GM23248 (cell line): ENCODE results near the gene PPL. TPM values are rescaled to one million over a fixed set of nuclear protein-coding genes. Genes with fewer than 3 reads are reported as not detected.
"Not testable (repeated sequence)": the region's sequence is repeated elsewhere in the genome, so short reads cannot be mapped to it uniquely, and the experiment has no call there.

ENCODE experiments used
- DNase-seq: peaks from one replicate; pipeline ENCODE4 v3.0.0-alpha.2; 2015
- H2AFZ ChIP-seq: fragments of 200-600 bp; sonication (generic); 2 replicates; pipeline ENCODE4 v1.6.1; 2016; ENCODE audit warnings: antibody characterized with exemption
- H3F3A ChIP-seq: fragments of 200-600 bp; sonication (generic); 2 replicates; pipeline ENCODE4 v1.6.1; 2016; ENCODE audit warnings: mild to moderate bottlenecking, antibody characterized with exemption, mixed run types; ENCODE audit not compliant: insufficient read depth
- H3K27ac ChIP-seq: fragments of 200-600 bp; sonication (generic); 2 replicates; pipeline ENCODE4 v1.5.1; 2016; ENCODE audit warnings: mild to moderate bottlenecking
- H3K27me3 ChIP-seq: fragments of 200-600 bp; sonication (generic); replicated peaks from 2 replicates; pipeline ENCODE4 v1.6.1; 2016; ENCODE audit warnings: mild to moderate bottlenecking; ENCODE audit not compliant: insufficient read depth
- H3K36me3 ChIP-seq: fragments of 200-600 bp; sonication (generic); 2 replicates; pipeline ENCODE4 v1.6.1; 2016; ENCODE audit warnings: low read depth, mild to moderate bottlenecking
- H3K4me1 ChIP-seq: fragments of 200-600 bp; sonication (generic); 2 replicates; pipeline ENCODE4 v1.6.1; 2016; ENCODE audit warnings: mild to moderate bottlenecking; ENCODE audit not compliant: insufficient read depth
- H3K4me2 ChIP-seq: fragments of 200-600 bp; sonication (generic); one replicate; pipeline ENCODE4 v1.6.1; 2016; ENCODE audit warnings: mild to moderate bottlenecking; ENCODE audit not compliant: unreplicated experiment
- H3K4me3 ChIP-seq: fragments of 200-600 bp; sonication (generic); 2 replicates; pipeline ENCODE4 v1.5.1; 2016; ENCODE audit warnings: mild to moderate bottlenecking
- H3K79me2 ChIP-seq: fragments of 200-600 bp; sonication (generic); 2 replicates; pipeline ENCODE4 v1.6.1; 2016; ENCODE audit warnings: mild to moderate bottlenecking; ENCODE audit not compliant: insufficient read depth
- H3K9ac ChIP-seq: fragments of 200-600 bp; sonication (generic); 2 replicates; pipeline ENCODE4 v1.6.1; 2016; ENCODE audit warnings: mild to moderate bottlenecking
- H3K9me2 ChIP-seq: fragments of 200-600 bp; sonication (generic); 2 replicates; pipeline ENCODE4 v1.6.1; 2016; ENCODE audit warnings: mixed run types, mild to moderate bottlenecking, moderate library complexity; ENCODE audit not compliant: insufficient read depth
- H3K9me3 ChIP-seq: fragments of 200-600 bp; sonication (generic); one replicate; pipeline ENCODE4 v1.6.1; 2017; ENCODE audit warnings: low read depth
- H4K20me1 ChIP-seq: fragments of 200-600 bp; sonication (generic); 2 replicates; pipeline ENCODE4 v1.6.0; 2016; ENCODE audit not compliant: insufficient read depth
- EZH2 ChIP-seq: fragments of 200-600 bp; sonication (generic); IDR thresholded peaks from 2 replicates; pipeline ENCODE4 v1.6.1; 2018; ENCODE audit warnings: antibody characterized with exemption, mild to moderate bottlenecking; ENCODE audit not compliant: insufficient read depth, poor library complexity, severe bottlenecking
- EZH2phosphoT487 ChIP-seq: fragments of 200-600 bp; sonication (generic); IDR thresholded peaks from 2 replicates; pipeline ENCODE4 v1.6.1; 2018; ENCODE audit warnings: antibody characterized with exemption, moderate library complexity, mild to moderate bottlenecking, low read depth; ENCODE audit not compliant: insufficient read depth
- WGBS, 2 experiments: methylation state at CpG; one replicate each; pipeline ENCODE4 v1.1.6; 2015 to 2017; ENCODE audit warnings: low lambda C conversion rate in 2 of 2, low coverage in 1 of 2; ENCODE audit errors: missing lambda C conversion rate in 2 of 2; 5-methylcytosine and 5-hydroxymethylcytosine counted together
- in situ Hi-C: fragments of 300-500 bp; cut with MboI; formaldehyde crosslinking; loops from 2 replicates; pipeline ENCODE4 v1.15.0; 2020
- polyA plus RNA-seq: library from polyadenylated mRNA; unstranded; fragments of >200 nt; fragmentation: Nextera tagmentation; extraction: Ambion mirVana; gene quantifications from 2 replicates; pipeline ENCODE4 v1.2.1, GENCODE V29; 2016
- total RNA-seq: library from RNA; depleted of rRNA; stranded (reverse); fragments of >200 nt; shearing (Covaris generic); gene quantifications from 2 replicates; pipeline ENCODE4 v1.2.3, GENCODE V29; 2014

PPL gene
- total and polyA plus RNA-seq, 2 experiments from 2014 or later = 1.2 to 1.7 TPM

DNA sequence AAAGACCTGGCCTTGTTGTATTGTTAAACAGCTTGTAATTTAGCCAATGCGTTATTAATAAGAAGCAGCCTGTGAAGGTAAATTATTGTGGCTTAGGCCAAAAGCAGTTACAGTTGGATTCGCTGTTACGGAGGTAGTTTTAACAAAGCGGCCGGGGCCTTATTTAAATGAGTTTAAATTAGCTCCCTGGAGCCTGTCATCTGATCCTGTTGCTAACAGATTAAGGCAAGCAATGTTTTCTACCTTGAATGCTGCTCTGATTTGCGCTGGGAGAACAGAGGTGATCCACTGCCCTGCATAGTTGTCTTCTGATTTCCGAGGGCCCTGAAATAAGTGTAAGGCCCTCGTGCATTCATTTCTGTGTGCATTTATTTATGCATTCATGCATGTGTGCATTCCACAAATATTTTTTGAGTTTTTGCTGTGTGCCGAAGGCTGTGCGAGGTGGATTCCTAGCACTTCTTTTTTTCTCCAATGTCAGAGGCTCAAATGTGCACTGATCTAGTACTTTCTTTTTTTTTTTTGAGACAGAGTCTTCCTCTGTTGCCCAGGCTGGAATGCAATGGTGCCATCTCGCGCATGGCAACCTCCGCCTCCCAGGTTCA, 32.0 kb upstream of the PPL start:
- H3F3A ChIP-seq = no peaks in the 10 kb centered on the region
- H3K9me3 ChIP-seq = no peaks in the 10 kb centered on the region
- no peak overlapping the region for H3K9ac ChIP-seq
- H3K36me3 ChIP-seq = no peaks in the 10 kb centered on the region
- H3K4me3 ChIP-seq = no peak overlapping the region
- no peak for DNase-seq
- TF ChIP-seq EZH2 (no peak), EZH2phosphoT487 (no peak)
- in situ Hi-C loops = no loop called here
- 70 to 74% methylated on average over 13 of the region's 13 CpGs for WGBS, 2 experiments
- H3K27me3 ChIP-seq = peaks cover 5% of the 10 kb centered on the region; the same call in 1 of the 2 replicates
- H3K27ac ChIP-seq = no peak overlapping the region
- H2AFZ ChIP-seq = no peak overlapping the region
- H3K79me2 ChIP-seq = no peaks in the 10 kb centered on the region
- H3K9me2 ChIP-seq = no peaks in the 10 kb centered on the region
- no peaks in the 10 kb centered on the region for H4K20me1 ChIP-seq
- H3K4me2 ChIP-seq = no peak overlapping the region
- H3K4me1 ChIP-seq = no peaks in the 10 kb centered on the region

- in situ Hi-C loops = not testable (repeated sequence)
These were observed 31.3 kb upstream of the PPL start for GRCh38 chr16:4968278-4968677.

DNA sequence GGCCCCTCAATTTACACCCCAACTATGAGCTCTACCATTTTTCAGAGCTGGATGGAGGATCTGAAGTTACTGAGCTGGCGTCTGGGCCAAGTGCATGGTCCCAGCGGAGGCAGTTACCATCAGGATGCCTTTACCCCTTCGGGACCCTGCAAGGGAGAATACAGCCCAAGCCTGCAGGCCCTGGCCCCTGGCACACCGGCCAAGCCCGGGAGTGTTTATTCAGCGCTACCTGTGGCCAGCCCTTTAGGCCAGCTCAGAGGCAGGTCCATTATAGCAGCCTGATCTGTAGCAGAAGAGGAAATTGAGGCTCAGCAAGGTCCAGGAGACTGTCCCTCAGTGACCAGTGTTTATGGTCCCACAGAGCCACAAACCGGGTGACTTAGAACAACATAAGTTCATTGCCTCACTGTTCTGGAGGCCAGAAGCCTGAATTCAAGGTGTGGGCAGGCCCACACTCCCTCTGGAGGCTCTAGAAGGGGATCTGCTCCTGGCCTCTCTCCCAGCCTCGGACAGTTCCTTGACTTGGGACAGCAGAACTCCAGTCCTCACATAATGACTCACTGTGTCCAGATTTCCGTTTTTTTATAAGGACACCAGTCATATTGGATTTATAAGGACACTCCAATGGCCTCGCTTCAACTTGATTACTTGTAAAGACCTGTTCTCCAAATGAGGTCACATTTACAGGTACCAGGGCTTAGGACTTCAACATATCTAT, 29.9 kb upstream of the PPL start:
- no peak overlapping the region for H3K4me2 ChIP-seq
- H3K27me3 ChIP-seq = peaks cover 5% of the 10 kb centered on the region; the same call in 1 of the 2 replicates
- no peak overlapping the region for H2AFZ ChIP-seq
- no peaks in the 10 kb centered on the region for H3K4me1 ChIP-seq
- in situ Hi-C loops = no loop called here
- H3K9ac ChIP-seq = no peak overlapping the region
- H3K36me3 ChIP-seq = no peaks in the 10 kb centered on the region
- no peak overlapping the region for H3K4me3 ChIP-seq
- no peaks in the 10 kb centered on the region for H3K79me2 ChIP-seq
- no peaks in the 10 kb centered on the region for H3K9me2 ChIP-seq
- H3K9me3 ChIP-seq = no peaks in the 10 kb centered on the region
- no peak for DNase-seq
- H4K20me1 ChIP-seq = no peaks in the 10 kb centered on the region
- H3F3A ChIP-seq = no peaks in the 10 kb centered on the region
- TF ChIP-seq EZH2 = no peak
- no peak overlapping the region for H3K27ac ChIP-seq
- 59 to 63% methylated on average over 10 of the region's 10 CpGs for WGBS, 2 experiments

More at GRCh38 chr16:4968278-4968677, 31.3 kb upstream of the PPL start:
- H3K4me2 ChIP-seq, H4K20me1 ChIP-seq, H3K4me3 ChIP-seq, H3K9ac ChIP-seq, H3K36me3 ChIP-seq, DNase-seq, H3K9me3 ChIP-seq, H3K4me1 ChIP-seq, H2AFZ ChIP-seq, H3K9me2 ChIP-seq, H3K27ac ChIP-seq, H3K79me2 ChIP-seq, H3F3A ChIP-seq, H3K27me3 ChIP-seq: not testable (repeated sequence)
- 76 to 78% methylated on average over 12 of the region's 12 CpGs for WGBS, 2 experiments

DNA sequence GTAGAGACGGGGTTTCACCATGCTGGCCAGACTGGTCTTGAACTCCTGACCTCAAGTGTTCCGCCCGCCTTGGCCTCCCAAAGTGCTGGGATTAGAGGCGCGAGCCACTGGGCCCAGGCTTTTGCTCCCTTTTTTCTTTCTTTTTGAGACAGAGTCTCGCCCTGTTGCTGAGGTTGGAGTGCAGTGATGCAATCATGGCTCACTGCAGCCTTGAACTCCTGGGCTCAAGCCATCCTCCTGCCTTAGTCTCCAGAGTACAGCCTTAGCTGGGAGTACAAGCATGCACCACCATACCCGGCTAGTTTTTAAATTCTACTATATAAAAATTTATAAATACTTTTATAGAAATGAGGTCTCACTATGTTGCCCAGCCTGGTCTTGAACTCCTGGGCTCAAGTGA, 26.6 kb upstream of the PPL start:
- in situ Hi-C loops, H3F3A ChIP-seq, DNase-seq: not testable (repeated sequence)

DNA sequence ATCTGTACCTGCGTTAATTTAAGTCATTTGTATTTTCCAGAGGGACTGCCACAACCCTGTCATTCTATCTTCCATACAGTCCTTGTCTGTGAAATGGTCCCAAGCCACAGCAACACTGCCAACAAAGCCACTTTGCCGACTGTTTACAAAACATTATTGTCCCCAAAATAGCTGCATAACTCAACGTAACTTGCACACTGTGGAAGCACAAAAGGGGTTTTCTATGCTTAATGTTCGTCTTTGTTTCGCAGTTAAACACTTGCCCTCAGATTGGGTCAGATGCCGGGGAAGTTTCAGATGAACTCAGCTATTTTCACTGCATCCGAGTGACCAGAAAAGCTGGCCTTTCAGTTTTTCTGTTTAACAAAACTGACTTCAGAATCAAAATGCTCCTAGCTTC, 25.8 kb upstream of the PPL start:
- TF ChIP-seq EZH2 (no peak), EZH2phosphoT487 (no peak)
- in situ Hi-C loops = no loop called here

More for the DNA sequence above, 26.6 kb upstream of the PPL start:
- not testable (repeated sequence) for H3K36me3 ChIP-seq, H3K9me2 ChIP-seq, H4K20me1 ChIP-seq, H3K9ac ChIP-seq, H3K27ac ChIP-seq, H3K4me3 ChIP-seq, H3K4me1 ChIP-seq, H3K79me2 ChIP-seq, H3K27me3 ChIP-seq, H3K4me2 ChIP-seq, H3K9me3 ChIP-seq, H2AFZ ChIP-seq
- WGBS, 2 experiments = 67 to 68% methylated on average over 7 of the region's 7 CpGs

More for the DNA sequence above, 25.8 kb upstream of the PPL start:
- no peaks in the 10 kb centered on the region for H3K9me2 ChIP-seq
- no peak overlapping the region for H3K4me2 ChIP-seq
- no peak overlapping the region for H3K27ac ChIP-seq
- H3K4me3 ChIP-seq = no peak overlapping the region
- no peak for DNase-seq
- H3K79me2 ChIP-seq = no peaks in the 10 kb centered on the region
- H3K4me1 ChIP-seq = no peaks in the 10 kb centered on the region
- WGBS, 2 experiments = 39 to 40% methylated on average over 7 of the region's 7 CpGs
- no peaks in the 10 kb centered on the region for H4K20me1 ChIP-seq
- H3K9ac ChIP-seq = no peak overlapping the region
- no peaks in the 10 kb centered on the region for H3K36me3 ChIP-seq
- no peak overlapping the region for H2AFZ ChIP-seq
- H3K9me3 ChIP-seq = no peaks in the 10 kb centered on the region
- no peaks in the 10 kb centered on the region for H3F3A ChIP-seq
- H3K27me3 ChIP-seq = no peaks in the 10 kb centered on the region
